ENCODE measurements around the gene RAC2.

Gene RAC2

GRCh38 chr22:37288521-37288920 lies 44.5 kb upstream of the RAC2 start:
- no peak overlapping the region for H3K4me3 ChIP-seq (ENCODE audit: low read depth, low read length)
- no peak for DNase-seq (ENCODE audit: low read depth)
- no peak for TF ChIP-seq CTCF (IDR thresholded peaks at IDR 0.05; ENCODE audit: low read depth, low read length, missing control alignments)

GRCh38 chr22:37287550-37287951 lies 43.5 kb upstream of the RAC2 start:
- peak; percentile 23 for TF ChIP-seq CTCF (IDR thresholded peaks at IDR 0.05; ENCODE audit: low read depth, low read length, missing control alignments)
- DNase-seq (ENCODE audit: low read depth): no peak
- H3K4me3 ChIP-seq (ENCODE audit: low read depth, low read length): no peak overlapping the region

GRCh38 chr22:37285937-37286336 lies 41.9 kb upstream of the RAC2 start:
- TF ChIP-seq CTCF (IDR thresholded peaks at IDR 0.05; ENCODE audit: low read depth, low read length, missing control alignments): no peak
- no peak overlapping the region for H3K4me3 ChIP-seq (ENCODE audit: low read depth, low read length)
- DNase-seq (ENCODE audit: low read depth): no peak

- no peak for DNase-seq (ENCODE audit: low read depth)
- H3K4me3 ChIP-seq (ENCODE audit: low read depth, low read length): peak overlapping the region; percentile 66
Measured at GRCh38 chr22:37284805-37285355, 40.8 kb upstream of the RAC2 start.

GRCh38 chr22:37284126-37284804 lies 40.2 kb upstream of the RAC2 start:
- no peak for TF ChIP-seq CTCF (IDR thresholded peaks at IDR 0.05; ENCODE audit: low read depth, low read length, missing control alignments)
- no peak for DNase-seq (ENCODE audit: low read depth)
- H3K4me3 ChIP-seq (ENCODE audit: low read depth, low read length): peak overlapping the region; percentile 66

More at GRCh38 chr22:37284805-37285355, 40.8 kb upstream of the RAC2 start:
- TF ChIP-seq CTCF (IDR thresholded peaks at IDR 0.05; ENCODE audit: low read depth, low read length, missing control alignments): no peak

- H3K4me3 ChIP-seq (ENCODE audit: low read depth, low read length): peak overlapping the region; percentile 66
- TF ChIP-seq CTCF (IDR thresholded peaks at IDR 0.05; ENCODE audit: low read depth, low read length, missing control alignments): peak; percentile 78
- no peak for DNase-seq (ENCODE audit: low read depth)
Measured at GRCh38 chr22:37283393-37283937, 39.4 kb upstream of the RAC2 start.

- peak; percentile 50 for DNase-seq (ENCODE audit: low read depth)
- TF ChIP-seq CTCF (IDR thresholded peaks at IDR 0.05; ENCODE audit: low read depth, low read length, missing control alignments): no peak
- H3K4me3 ChIP-seq (ENCODE audit: low read depth, low read length): peak within 1 kb of the TSS; percentile 66
Measured at GRCh38 chr22:37282385-37282677, 38.3 kb upstream of the RAC2 start, which contains the start of gene CYTH4. Gene CYTH4, plus strand, starts transcription at chr22:37282508. Its CDS starts 62 bp downstream, at chr22:37282570.

All from GM12864 (cell line).